Cardiac septum (tissue), 1 donor: ENCODE data around the gene ERBIN. TPM values are rescaled to one million over a fixed set of nuclear protein-coding genes. Genes with fewer than 3 reads are reported as not detected.
"Not testable (repeated sequence)": the region's sequence is repeated elsewhere in the genome, so short reads cannot be mapped to it uniquely, and the experiment has no call there.

Experiments used
- DNase-seq: peaks from one replicate; pipeline ENCODE4 v3.0.0-alpha.2; 2020; ENCODE audit warnings: low spot score
- intact Hi-C: fragments of 100-400 bp; cut with DNase I; formaldehyde crosslinking; loops from one replicate; pipeline ENCODE4 v1.14.0; 2022
- long read RNA-seq: library from polyadenylated mRNA; unstranded; transcript quantifications from one replicate; pipeline ENCODE4 v2.0.0, GENCODE V29; 2021
- total RNA-seq: library from RNA; stranded (reverse); fragmentation: NEBNext Ultra II Directional; extraction: Animal tissue kit (Norgen Biotek cat#: 25700); gene quantifications from one replicate; pipeline ENCODE4 v1.2.1, GENCODE V29; 2021
- donor health status: DM: no; HTN: no; CAD: no.

The ERBIN gene, protein sequence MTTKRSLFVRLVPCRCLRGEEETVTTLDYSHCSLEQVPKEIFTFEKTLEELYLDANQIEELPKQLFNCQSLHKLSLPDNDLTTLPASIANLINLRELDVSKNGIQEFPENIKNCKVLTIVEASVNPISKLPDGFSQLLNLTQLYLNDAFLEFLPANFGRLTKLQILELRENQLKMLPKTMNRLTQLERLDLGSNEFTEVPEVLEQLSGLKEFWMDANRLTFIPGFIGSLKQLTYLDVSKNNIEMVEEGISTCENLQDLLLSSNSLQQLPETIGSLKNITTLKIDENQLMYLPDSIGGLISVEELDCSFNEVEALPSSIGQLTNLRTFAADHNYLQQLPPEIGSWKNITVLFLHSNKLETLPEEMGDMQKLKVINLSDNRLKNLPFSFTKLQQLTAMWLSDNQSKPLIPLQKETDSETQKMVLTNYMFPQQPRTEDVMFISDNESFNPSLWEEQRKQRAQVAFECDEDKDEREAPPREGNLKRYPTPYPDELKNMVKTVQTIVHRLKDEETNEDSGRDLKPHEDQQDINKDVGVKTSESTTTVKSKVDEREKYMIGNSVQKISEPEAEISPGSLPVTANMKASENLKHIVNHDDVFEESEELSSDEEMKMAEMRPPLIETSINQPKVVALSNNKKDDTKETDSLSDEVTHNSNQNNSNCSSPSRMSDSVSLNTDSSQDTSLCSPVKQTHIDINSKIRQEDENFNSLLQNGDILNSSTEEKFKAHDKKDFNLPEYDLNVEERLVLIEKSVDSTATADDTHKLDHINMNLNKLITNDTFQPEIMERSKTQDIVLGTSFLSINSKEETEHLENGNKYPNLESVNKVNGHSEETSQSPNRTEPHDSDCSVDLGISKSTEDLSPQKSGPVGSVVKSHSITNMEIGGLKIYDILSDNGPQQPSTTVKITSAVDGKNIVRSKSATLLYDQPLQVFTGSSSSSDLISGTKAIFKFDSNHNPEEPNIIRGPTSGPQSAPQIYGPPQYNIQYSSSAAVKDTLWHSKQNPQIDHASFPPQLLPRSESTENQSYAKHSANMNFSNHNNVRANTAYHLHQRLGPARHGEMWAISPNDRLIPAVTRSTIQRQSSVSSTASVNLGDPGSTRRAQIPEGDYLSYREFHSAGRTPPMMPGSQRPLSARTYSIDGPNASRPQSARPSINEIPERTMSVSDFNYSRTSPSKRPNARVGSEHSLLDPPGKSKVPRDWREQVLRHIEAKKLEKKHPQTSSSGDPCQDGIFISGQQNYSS (N-terminal part only)
- 55.8 TPM for total RNA-seq
- long read RNA-seq, full-length matches to known transcripts = 2 of 25 reads
- long read RNA-seq, partial matches to known transcripts = 14 of 25 reads
- long read RNA-seq, other reads (novel, unspliced or antisense) = 9 of 25 reads

DNA sequence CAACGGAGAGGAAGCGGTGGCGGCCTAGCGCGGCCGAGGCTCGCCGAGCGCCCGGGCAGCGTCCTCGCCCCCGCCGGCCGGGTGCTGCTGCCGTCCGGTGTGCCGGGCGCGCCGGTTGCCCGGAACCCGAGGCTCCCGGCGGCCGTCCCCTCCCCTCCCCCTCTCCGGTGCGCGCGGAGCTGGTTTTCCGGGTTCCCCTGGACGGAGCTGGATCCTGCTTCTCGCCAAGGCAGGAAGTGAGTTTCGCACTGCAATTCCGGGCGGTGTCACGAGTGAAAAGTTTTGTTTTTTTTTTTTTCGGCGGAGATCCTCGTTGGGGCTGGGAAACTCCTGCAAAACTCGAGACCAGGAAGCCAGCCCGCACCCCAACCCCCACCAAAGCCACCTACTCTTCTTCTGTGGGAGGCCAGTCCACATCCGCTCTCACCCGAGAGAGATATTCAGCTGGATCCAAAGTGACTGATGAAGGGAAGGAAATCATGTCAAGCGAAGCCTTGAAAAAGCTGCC, at the start of gene ERBIN:
ERBIN (plus strand) TSS at position 300 of the 508 bp plus-strand sequence. CDS start 66,144 bp downstream, outside the sequence.
- DNase-seq = peak; percentile 92
- intact Hi-C loops = loop anchor here (1.0 to 2.0 kb wide), 2 partner anchors 204 to 218 kb away; partner anchors contain the start of genes NLN, SGTB and SREK1

DNA sequence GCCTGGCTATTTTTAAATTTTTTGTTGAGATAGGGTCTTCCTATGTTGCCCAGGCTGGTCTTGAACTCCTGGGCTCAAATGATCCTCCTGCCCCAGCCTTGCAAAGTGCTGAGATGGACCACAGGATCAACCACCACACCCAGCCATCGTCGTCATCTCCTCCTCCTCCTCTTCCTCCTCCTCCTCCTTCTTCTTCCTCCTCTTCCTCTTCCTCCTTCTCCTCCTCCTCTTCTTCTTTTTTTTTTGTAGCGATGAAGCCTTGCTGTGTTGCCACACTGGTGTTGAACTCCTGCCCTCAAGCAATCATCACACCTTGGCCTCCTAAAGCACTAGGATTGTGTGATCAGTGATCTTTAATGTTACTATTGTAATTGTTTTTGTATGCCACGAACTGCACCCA, 49.4 kb upstream of the ERBIN start:
- intact Hi-C loops = no loop called here
- no peak for DNase-seq

DNA sequence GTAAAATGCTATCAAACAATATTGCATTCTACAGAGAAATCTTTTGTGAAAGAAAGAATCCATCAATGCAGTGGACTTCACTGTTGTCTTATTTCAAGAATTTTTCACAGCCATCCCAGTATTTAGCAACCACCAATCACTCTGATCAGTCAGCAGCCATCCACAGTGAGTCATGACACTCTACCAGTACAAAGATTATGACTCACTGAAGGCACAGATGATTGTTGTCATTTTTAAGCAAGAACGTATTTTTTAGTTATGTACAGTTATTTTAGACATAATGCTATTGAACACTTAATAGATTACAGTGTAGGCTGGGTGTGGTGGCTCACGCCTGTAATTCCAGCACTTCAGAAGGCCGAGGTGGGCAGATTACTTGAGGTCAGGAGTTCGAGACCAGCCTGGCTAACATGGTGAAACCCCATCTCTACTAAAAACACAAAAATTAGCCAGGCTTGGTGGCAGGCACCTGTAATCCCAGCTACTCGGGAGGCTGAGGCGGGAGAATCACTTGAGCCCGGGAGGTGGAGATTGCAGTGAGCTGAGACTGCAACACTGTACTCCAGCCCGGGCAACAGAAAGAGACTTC, 46.6 kb upstream of the ERBIN start:
- intact Hi-C loops, DNase-seq: not testable (repeated sequence)

DNA sequence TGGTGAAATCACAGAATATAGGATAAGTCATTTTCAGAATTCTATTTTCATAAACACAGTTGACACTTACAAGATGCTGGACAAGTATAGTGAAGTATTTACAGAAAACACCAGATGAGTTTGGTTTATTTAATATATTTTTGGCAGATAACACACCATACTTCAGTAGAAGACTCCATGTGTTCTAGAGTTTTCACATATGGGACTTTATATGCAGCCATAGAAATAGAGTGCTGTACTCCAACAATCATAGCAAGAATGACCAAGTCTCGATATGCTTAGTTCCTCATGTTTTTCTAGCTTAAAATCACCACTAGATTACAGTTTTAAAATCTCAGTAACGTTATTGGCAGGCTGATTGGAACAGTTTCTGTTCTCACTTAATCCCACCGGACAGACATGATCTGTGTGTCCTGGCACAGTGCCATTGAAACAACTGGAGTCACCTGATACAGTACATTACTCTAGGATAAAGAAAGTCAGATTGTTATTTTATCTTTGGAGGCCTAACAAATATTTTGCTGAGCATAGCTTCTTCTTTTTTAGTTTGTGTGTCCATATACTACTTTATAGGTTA, 45.8 kb upstream of the ERBIN start:
- intact Hi-C loops = no loop called here
- no peak for DNase-seq

DNA sequence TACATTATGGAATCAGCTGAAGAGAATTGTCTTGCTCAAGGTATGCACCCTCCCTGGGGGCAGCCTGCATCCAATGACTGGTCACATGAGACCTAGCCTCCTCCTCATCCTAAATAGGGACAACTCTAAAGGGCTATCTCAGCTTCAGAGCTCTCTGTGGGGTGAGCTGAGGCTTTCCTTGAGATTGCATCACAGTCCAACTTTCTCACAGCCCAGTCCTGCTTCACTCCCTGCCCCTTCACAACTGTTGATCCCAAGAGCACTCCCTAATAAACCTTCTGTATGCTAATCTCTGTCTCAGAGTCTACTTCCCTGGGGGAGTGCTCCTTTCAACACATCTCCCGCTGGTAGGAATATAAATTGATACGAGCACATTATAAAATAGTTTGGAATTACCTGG, 44.1 kb upstream of the ERBIN start:
- DNase-seq = no peak
- intact Hi-C loops = no loop called here

DNA sequence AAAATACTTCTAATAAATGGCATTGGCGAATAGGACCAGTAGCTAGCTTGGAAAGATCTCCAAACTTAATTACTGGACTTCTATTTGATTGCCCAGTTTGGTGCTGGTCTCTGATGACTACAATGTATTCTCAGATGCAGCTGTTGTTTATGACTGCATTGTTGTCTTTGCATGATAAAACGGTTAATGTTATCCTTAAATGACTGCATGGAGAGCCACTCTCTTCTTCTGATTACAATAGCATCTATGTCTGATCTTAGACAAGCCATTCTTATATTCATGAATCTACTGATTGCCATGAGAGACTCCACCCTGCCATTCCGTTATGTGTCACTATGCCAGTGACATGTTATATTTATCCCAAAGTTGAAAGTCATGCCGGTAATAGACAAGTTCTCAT, 42.9 kb upstream of the ERBIN start:
- DNase-seq = no peak
- intact Hi-C loops = no loop called here

DNA sequence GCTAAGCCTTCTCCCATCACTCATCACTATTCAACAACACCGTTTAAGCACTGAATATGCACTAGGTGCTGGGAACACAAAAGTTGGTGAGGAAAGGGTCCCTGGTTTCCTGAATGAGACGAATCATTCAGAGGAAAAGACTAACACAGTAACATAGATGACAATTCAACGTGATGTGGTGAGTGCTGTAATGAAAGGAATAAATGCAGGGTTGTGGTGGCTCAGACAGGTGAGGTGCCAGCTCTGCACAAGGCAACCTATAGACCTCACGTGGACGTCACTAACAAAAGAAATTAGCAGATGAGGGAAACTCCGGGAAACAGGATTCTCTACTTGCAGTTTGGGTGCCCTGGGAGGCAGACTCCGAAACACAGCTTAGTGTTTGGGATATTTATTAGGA, 40.0 kb upstream of the ERBIN start:
- intact Hi-C loops = no loop called here
- DNase-seq = no peak

DNA sequence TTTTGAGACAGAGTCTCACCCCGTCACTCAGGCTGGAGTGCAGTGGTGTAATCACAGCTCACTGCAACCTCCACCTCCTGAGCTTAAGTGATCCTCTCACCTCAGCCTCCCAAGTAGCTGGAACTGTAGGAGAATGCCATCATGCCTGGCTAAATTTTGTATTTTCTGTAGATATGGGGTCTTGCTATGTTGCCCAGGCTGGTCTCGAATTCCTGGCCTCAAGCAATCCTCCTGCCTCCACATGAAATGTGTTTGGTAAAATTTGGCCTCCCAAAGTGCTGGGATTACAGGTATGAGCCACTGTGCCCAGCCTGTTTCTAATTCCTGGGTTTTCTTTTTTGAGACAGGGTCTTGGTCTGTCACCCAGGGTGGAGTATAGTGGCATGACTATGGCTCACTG, 34.4 kb upstream of the ERBIN start:
- DNase-seq, intact Hi-C loops: not testable (repeated sequence)

DNA sequence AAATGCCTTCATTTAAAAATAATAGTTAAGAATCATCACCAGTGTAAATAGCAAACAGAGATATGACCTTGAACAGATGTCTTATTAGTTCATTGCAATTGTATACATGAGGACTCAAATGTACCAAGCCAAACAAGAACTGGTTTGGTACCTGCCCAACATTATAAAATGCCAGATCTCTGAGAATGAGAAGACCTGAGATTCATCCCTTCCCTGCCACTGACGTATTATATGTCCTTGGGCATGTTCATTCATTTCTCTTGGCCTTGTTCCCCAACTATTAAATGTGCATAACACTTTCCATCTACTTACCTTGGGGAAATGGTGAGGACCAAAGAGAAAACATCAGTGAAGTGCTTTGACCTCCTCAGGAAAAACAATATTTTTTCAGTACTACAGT, 33.6 kb upstream of the ERBIN start:
- DNase-seq = no peak
- intact Hi-C loops = no loop called here

DNA sequence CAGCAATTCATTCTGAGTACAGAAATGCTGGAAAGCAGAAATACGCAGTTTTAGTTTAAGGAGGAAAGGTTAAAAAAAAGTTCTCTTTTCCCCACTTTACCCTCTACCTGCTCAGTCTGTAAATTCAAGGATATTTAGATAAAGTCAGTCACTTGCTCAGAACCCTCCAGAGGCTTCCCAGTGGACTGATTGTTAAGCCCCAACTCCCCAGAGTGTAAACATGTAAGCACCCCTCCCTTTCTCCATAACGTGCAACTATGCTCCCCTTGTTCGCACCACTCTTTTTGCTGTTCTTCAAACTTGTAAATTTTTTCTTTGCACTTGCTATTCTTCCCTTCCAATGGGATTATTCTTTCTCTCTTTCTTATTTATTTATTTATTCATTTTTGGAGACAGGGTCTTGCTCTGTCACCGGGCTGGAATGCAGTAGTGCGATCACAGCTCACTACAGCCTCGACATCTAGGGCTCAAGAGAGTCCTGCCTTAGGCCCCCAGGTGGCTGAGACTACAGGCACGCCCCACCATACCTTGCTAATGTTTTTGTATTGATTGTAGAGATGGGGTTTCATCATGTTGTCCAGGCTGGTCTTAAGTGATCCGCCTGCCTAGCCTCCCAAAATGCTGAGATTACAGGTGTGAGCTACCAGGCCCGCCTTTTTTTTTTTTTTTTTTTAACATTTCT, 32.5 kb upstream of the ERBIN start:
- DNase-seq = no peak
- intact Hi-C loops = no loop called here

DNA sequence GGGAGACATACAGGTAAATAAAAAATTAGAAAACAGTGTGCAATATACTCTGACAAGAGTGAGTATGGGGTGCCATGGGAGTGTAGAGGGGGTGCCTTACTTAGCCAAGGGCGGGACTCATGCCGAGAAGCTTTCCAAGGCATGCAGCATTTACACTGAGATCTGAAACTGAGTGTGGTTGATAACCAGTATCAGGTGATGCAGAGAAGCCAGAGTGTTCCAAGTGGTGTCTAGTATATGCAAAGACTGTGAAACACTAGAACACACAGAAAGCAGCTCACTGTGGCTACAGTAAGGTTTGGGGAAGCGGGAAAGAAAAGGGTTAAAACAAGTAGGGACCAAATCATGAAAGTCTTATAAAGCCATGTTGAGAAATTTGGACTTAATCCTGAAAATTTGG, 30.5 kb upstream of the ERBIN start:
- intact Hi-C loops = no loop called here

DNA sequence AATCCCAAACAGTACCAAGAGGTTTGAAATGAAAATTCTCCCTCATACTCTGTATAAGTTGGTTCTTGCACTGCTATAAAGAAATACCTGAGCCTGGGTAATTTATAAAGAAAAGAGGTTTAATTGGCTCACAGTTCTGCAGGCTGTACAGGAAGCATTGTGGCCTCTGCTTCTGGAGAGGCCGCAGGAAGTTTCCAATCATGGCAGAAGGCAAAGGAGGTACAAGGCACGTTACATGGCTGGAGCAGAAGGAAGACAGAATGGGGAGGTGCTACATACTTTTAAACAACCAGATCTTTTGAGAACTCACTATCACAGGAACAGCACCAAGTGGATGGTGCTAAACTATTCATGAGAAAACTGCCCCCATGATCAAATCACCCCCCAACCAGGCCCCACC, 25.6 kb upstream of the ERBIN start:
- intact Hi-C loops = no loop called here
- no peak for DNase-seq

More for the DNA sequence above, 30.5 kb upstream of the ERBIN start:
- no peak for DNase-seq

DNA sequence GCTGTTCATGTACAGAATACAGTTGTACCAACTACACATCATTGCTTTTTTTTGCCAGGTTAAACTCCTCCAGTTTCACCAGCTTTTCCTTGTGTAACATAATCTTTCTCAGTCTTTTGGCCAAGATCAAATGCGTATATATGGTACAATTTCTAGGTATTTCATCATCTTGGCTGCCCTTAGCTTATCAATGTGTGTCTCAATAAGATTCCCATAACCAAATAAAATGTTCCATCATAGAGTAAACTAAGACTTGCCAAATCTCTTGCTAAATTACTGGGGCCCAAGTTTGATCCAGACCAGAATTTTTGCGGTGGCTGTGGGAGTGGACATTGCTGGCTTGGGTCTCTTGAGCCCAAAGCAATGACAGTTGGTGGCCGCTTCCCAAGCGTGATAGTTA, 24.3 kb upstream of the ERBIN start:
- DNase-seq = no peak
- intact Hi-C loops = no loop called here

DNA sequence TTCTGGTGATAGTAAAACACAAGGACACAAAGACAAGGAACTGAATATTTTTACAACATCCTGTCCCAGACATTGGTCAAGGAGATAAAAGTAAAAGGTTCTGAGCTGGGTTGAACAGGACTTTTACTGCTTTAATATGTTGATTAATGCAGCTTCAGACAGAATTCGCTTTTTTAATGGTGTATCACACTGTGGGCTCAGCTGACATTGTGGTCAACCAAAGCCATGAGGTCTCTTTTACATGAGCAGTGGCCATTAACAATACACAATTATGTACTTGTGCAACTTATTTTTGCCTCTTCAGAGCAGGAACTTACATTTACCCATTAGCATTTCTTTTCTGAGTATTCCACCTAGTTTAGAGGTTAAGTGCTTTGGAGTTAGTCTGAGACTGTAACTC, 22.8 kb upstream of the ERBIN start:
- intact Hi-C loops = no loop called here
- no peak for DNase-seq

DNA sequence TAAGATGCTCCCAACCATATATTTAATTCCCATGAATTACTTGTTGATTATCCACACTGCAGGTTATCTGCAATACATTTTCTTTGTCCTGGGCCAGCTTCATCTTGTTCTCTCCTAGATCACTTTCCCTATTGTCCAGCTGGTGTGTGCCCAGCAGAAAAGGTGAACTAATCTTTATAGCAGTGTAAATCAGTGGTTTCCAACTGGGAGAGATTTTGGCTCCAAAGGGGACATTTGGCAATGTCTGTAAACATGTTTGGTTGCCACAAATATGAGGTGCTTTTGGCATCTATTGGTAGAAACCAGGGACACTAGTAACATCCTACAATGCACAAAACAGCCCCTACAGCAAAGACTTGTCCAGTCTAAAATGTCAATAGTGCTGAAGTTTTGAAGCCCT, 20.1 kb upstream of the ERBIN start:
- intact Hi-C loops = no loop called here
- no peak for DNase-seq

DNA sequence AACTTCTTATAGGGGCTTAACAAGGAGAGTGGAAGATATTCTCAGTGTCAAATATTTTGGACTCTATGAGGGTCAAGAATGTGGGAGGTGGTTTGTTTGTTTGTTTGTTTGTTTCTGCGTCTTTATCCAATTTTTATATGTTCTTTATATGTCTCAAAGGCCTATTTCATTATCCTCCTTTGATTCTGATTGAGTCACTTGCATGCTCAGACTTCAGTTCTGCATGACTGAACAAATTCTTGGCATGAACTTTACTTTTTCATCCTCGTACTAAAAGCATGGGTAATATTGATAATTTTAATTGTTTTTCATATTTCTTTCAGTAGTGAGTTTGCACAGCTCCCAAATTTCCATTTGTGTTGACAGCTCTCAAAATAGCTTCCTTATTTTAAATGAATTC, 19.2 kb upstream of the ERBIN start:
- DNase-seq = no peak
- intact Hi-C loops = no loop called here

DNA sequence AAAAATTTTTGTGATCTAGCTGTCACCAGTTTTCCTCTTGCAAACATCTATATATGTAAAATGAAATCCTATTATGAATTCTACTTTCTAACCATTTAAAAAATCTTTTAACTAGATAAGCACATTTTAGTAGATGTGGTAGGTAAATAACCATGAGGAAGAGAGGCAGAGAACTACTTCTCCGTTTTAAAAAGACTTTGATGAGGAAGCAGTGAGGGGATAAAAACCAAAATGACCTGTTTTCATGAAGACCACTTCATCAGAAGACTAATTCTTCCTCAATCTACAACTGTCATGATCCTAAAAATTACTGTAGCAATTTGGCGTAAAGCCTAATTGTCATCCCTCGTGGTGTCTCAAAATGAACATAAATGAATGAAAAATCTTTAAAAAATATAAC, 15.7 kb upstream of the ERBIN start:
- DNase-seq = no peak
- intact Hi-C loops = no loop called here

DNA sequence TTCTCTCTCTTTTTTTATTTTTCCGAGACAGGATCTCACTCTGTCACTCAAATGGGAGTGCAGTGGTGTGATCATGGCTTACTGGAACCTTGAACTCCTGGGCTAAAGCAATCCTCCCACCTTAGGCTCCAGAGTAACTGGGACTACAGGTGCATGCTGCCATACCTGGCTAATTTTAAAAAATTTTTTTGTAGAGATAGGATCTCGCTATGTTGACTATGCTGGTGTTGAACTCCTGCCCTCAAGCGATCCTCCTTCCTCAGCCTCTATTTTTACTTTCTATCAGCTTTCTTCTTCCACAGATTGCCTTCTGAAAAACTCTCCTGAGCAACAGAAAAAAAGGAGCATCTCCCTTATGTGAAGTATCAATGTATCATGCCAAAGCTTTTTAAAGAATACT, 14.1 kb upstream of the ERBIN start:
- intact Hi-C loops = no loop called here
- DNase-seq = no peak
